Neural cell (in vitro differentiated cells): ENCODE results near the gene ZCWPW1.
"Not testable (repeated sequence)": the region's sequence is repeated elsewhere in the genome, so short reads cannot be mapped to it uniquely, and the experiment has no call there.

Experiments
- CTCF ChIP-seq: fragments of 450-650 bp; IDR thresholded peaks from 2 replicates; pipeline ENCODE4 v1.5.1; 2014; ENCODE audit warnings: antibody characterized with exemption, mild to moderate bottlenecking, moderate library complexity; ENCODE audit not compliant: poor library complexity, severe bottlenecking
- EP300 ChIP-seq: fragments of 450-650 bp; conservative IDR thresholded peaks from 2 replicates; pipeline ENCODE4 v1.6.1; 2014; ENCODE audit warnings: antibody characterized with exemption, mild to moderate bottlenecking, moderate library complexity; ENCODE audit not compliant: poor library complexity, severe bottlenecking
- EZH2 ChIP-seq: fragments of 200-600, 300-800 bp; shearing (Covaris generic), sonication (generic); IDR thresholded peaks from 2 replicates; pipeline ENCODE4 v1.6.1; 2014; ENCODE audit warnings: antibody characterized with exemption, low read length, borderline replicate concordance, mild to moderate bottlenecking; ENCODE audit not compliant: insufficient read depth, poor library complexity, severe bottlenecking
- MXI1 ChIP-seq: fragments of 450-650 bp; conservative IDR thresholded peaks from 2 replicates; pipeline ENCODE4 v1.6.1; 2014; ENCODE audit warnings: antibody characterized with exemption, mild to moderate bottlenecking; ENCODE audit not compliant: poor library complexity, severe bottlenecking
- POLR2AphosphoS5 ChIP-seq: IDR thresholded peaks from 2 replicates; pipeline ENCODE4 v1.6.1; 2012
- RAD21 ChIP-seq: fragments of 450-650 bp; conservative IDR thresholded peaks from 2 replicates; pipeline ENCODE4 v1.6.1; 2014; ENCODE audit warnings: antibody characterized with exemption, mild to moderate bottlenecking, moderate library complexity
- REST ChIP-seq: IDR thresholded peaks from 2 replicates; pipeline ENCODE4 v1.6.1; 2012; ENCODE audit warnings: borderline replicate concordance
- TAF1 ChIP-seq: IDR thresholded peaks from 2 replicates; pipeline ENCODE4 v1.6.1; 2012; ENCODE audit warnings: low read depth

- TF ChIP-seq RAD21, CTCF, POLR2AphosphoS5, EZH2, REST, EP300, MXI1, TAF1: not testable (repeated sequence)
Observed at GRCh38 chr7:100438731-100439130, 10.2 kb upstream of the ZCWPW1 start.
